ENCODE results near the gene LYL1.

Gene LYL1

DNA sequence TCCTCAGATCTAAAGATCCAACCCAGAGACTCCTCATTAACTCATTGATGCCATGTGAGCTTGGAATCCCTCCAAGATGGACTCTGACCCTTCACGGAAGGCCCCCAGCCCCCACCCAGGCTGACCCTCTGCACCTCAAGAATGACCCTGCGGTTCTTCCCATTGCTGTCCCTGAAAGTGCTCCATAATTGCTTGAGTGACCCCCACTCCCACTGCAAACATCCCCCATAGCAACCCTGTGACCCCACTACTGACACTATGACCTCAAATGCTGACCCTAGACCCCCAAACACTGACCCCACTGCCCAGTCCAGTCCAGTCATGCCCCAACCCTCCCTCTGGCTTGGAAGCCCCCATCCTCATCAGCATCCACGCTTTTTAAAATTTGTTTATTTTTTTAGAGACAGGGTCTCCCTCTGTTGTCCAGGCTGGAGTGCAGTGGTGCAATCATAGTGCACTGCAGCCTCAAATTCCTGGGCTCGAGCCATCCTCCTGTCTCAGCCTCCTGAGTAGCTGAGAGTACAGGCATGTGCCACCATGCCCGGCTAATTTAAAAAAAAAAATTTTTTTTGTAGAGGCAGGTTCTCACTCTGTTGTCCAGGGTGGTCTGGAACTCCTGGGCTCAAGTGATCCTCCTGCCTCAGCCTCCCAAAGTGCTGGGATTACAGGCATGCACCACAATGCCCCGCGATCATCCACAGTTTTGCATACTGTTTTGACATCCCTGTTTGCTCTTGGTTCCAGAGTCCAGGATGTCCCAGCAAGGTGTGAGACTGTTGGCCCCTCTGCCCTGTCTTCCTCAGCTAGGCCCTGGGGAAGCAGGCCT is 855 bp downstream of the LYL1 start:
- Mint-ChIP-seq H3K36me3 (no peaks in the 10 kb centered on the region), H3K4me1 (peaks cover 49% of the 10 kb centered on the region), H3K4me3 (peak overlapping the region; percentile 71), H3K9me3 (no peaks in the 10 kb centered on the region), H3K27ac (peak overlapping the region; percentile 70), H3K27me3 (peaks cover 6% of the 10 kb centered on the region)

DNA sequence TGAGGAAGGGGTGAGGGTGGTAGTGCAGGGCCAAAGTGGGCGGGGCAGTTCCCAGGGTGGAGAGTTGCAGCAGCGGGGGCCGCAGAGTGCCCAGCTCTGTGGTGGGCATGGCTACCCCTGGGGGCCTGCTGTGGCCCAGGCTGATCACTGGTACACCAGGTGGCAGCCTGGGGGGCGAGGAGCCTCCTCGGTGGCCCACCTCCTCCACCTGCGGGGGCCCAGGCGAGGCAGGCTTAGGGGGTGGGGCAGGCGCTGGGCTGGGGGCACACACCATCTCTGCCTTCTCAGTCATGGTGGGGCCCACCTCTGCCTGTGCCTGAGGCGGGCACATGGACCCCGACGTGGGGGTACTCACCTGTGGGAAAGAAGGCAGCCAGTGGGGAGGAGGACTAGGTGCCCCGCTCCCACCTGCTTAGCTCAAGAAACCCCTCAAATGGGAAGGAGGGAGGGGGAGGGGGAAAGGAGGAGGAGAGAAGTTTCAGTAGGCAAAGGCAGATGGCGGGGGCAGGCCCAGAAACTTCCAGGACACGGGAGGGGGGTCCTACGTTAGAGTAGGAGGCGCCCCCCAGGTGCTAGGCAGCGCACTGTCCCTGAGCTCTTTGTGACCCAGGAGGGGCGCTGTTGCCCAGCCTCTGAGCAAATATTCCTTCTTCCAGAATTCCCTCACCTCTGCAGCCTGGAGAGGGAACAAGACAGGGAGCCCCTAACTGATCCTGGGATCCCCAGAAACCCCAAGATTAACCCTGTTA is 1.6 kb downstream of the LYL1 start:
- H3K27me3 Mint-ChIP-seq: peaks cover 9% of the 10 kb centered on the region
- no peak overlapping the region for H3K27ac Mint-ChIP-seq
- H3K4me1 Mint-ChIP-seq: peaks cover 51% of the 10 kb centered on the region
- no peaks in the 10 kb centered on the region for H3K36me3 Mint-ChIP-seq
- H3K9me3 Mint-ChIP-seq: no peaks in the 10 kb centered on the region
- peak overlapping the region; percentile 44 for H3K4me3 Mint-ChIP-seq

DNA sequence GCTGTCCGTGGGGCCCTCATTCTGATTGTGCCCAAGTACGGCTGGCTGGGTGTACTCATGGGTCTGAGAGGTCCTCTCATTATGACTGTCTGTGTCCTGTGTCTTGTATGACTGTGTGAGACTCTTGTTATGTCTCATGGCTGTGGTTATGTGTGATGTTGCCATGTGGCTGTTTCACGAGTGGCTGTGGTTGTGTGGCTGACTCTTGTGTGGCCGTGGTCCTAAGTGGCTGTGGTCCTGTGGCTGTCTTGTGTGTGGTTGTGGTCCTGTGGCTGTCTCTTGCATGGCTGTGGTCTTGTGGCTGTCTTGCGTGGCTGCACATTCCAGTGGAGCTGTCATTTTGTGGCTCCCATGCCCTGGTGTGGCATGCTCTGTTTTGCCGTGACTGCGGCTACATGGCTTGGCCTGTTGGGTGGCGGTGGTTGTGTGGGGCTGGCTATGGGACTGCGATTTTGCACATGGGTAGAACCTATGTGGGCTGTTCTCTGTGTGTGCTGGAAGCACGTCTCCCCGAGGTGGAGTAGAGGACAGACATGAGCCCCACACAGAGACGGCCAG is 2.5 kb downstream of the LYL1 start:
- peaks cover 10% of the 10 kb centered on the region for H3K27me3 Mint-ChIP-seq
- no peaks in the 10 kb centered on the region for H3K36me3 Mint-ChIP-seq
- peaks cover 55% of the 10 kb centered on the region for H3K4me1 Mint-ChIP-seq
- H3K27ac Mint-ChIP-seq: peak overlapping the region; percentile 92
- H3K4me3 Mint-ChIP-seq: peak overlapping the region; percentile 79
- no peaks in the 10 kb centered on the region for H3K9me3 Mint-ChIP-seq

DNA sequence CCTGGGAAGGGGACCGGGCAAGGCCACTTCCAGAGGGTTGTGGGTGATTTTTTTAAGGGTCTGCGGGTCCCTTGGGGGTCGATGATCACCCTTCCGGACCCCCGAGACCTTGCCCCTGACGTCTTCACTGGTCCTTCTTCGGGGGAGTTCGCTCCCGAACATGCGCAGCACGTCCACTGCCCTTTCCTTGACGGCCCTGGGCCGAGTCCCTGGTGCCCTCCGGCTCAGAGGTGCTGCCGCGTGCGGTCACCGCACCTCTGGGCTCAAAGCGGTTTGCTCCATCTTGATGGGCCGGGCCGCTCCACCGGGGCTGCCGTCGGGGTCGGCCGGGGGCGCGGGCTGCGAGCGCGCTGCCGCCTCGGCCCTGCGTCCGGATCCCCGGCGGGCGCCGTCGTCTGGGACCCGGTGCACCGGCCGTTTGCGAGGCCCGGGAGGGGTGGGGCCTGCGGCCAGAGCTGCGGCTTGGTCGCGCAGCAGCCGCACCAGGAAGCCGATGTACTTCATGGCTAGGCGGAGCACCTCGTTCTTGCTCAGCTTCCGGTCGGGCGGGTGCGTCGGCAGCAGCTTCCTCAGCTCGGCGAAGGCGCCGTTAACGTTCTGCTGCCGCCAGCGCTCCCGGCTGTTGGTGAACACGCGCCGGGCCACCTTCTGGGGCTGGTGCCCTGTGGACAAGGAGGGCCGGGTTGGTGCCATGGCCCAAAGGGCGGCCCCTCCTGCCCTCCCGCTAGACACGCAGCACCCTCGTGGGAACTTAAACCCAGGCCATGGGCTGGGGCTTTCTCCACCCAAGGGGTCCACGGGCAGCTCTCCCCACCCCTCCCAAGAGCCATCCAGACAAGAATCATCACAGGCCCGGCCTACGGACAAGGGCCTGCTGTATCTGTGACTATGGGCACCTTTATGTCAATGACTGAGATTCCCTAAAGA is 3.3 kb downstream of the LYL1 start:
- Mint-ChIP-seq H3K27ac (peak overlapping the region; percentile 92), H3K27me3 (peaks cover 11% of the 10 kb centered on the region), H3K36me3 (no peaks in the 10 kb centered on the region), H3K4me1 (peaks cover 52% of the 10 kb centered on the region), H3K4me3 (peak overlapping the region; percentile 79), H3K9me3 (no peaks in the 10 kb centered on the region)

DNA sequence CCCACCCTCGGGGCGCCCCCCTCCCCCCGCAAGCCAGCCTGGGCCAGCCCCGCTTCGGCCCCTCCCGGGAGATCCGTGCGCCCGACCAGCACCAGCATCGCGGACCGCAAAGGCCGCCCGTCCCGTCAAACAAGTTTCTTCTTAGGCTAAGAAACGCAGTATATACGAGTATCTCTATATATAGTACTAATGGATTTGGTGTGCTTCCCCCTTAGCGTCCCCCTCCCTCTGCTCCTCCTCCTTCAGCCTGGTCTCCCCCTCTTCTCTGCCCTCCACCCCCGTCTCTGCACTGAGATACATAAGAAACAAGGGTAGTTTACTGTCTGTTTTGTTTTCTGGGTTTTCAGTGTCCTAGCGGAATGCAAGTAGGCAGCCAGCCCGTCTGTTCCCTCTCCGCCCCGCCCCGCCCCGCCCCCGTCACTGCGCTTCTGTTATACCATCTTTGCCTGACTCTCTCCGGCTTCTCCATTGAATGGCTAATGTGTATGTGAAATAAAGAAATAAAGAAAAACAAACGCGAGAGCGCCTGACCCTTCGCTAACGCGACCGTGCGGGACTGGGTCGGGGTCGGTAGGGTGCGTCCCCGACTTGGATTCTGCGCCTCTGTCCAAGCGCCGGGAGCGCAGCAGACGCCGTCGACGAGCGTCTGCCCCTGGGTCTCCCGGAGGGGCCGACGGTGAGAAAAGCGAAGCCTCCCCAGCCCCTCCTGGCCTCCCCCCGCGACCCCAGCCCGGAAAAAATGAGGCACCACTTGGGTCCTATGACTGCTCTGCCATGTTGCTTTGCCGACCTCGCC is 4.2 kb downstream of the LYL1 start:
- Mint-ChIP-seq H3K4me3 (peak overlapping the region; percentile 79), H3K4me1 (peaks cover 51% of the 10 kb centered on the region), H3K9me3 (no peaks in the 10 kb centered on the region), H3K27ac (no peak overlapping the region), H3K27me3 (peaks cover 13% of the 10 kb centered on the region), H3K36me3 (no peaks in the 10 kb centered on the region)

DNA sequence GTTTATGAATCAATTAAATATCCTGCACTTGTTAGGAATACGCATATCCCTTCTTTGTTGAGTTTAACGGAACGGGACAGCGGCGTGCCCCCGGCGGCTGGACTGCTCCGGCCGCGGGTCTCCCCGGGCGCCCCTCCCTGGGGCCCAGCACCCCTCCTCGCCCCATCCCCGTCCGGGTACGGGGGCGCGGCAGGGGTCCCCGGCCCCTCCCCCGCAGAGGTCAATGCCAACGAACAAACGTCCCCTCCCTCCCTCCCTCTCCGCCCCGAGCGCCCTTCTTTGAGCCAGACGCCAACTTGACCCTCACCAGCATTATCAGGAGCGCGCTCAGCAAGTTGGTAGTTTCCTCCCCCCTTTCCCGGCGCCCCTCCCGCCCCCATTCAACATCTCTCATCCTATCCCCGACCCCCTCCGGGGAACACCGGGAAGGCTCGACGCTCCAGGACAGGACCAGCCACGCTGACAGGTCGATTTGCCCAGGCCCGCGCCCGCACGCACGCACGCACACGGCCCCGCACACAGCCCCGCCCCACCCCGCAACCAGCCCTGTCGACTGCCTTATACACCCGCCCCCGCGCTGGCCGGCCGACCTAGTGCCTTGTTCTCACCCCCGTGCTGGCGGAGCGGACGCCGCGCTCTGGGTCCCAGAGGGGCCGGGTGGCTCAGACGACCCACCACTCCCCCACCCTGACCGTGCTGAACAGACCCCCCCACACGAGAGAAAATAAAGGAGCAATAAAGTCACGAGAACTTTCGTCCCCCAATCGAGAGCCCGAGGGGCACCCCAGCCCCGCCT is 5.0 kb downstream of the LYL1 start:
- Mint-ChIP-seq H3K4me3 (no peak overlapping the region), H3K4me1 (peaks cover 46% of the 10 kb centered on the region), H3K27ac (no peak overlapping the region), H3K27me3 (peaks cover 13% of the 10 kb centered on the region), H3K9me3 (no peaks in the 10 kb centered on the region), H3K36me3 (no peaks in the 10 kb centered on the region)

DNA sequence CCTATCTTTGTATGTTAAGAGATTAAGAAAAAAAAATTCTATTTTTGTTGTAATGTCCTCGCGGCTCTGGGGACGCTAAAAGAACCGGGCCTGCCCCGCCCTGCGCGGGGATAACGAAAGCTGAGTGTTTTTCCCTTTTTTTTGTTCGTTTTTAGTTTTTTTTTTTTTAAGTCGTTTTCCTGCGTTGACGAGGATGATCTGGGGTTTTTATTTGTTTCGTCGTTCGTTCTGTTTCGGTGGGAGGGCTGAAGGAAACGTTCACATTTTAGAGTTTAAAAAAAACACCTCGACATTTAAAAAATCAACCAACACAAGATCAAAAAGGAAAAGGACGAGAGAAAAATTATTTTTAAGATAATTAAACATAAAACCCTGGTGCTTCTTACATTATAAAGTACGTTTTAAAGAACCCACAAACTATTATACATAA is 5.6 kb downstream of the LYL1 start:
- H3K36me3 Mint-ChIP-seq: no peaks in the 10 kb centered on the region
- H3K4me1 Mint-ChIP-seq: peaks cover 42% of the 10 kb centered on the region
- peaks cover 13% of the 10 kb centered on the region for H3K27me3 Mint-ChIP-seq
- peak overlapping the region; percentile 73 for H3K4me3 Mint-ChIP-seq
- peak overlapping the region; percentile 51 for H3K27ac Mint-ChIP-seq
- H3K9me3 Mint-ChIP-seq: no peaks in the 10 kb centered on the region

DNA sequence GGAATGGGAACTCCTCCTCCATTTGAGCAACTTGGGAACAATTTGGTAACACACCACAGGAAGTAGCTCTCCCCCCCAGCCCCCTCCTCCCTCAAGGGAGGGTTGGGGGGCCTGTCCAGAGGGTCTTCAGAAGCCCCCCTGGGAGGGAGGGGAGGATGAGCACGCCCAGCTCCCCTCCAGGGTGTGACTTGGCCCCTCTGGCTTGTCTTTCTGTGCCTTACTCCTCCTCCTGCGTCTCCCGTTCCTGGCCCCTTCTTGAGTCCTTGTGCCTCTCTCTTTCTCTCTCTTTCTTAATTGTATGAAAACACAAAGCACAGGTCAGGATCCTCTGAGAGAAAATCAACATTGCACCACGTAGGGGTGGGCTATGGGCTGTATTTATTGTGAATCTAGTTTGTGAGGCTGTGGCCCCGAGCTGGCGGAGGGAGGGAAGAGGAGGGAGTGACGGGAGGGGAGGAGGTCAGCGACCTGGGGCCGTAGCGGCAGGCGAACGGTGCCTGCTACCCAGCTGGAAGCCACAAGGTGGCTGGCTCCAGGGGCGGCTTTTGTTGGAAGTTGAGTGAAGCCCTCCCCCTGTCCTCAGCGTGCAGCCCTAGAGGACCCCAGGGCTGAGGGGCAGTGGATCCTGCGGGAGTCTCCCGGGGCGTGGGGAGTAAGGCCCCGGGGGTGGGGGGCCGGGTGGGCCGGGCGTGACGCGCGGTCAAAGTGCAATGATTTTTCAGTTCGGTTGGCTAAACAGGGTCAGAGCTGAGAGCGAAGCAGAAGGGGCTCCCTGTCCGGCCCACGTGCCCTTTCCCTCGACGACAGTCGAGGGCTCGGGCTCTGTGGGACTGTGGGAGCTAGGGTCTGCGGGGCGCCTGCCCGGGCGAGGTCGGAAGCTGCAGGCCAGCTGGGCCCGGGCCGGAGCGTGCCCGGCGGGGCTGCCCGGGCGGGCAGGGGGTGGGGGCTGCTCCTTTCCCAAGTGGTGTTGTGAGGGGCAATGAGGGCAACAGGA is 6.4 kb downstream of the LYL1 start:
- peaks cover 13% of the 10 kb centered on the region for H3K27me3 Mint-ChIP-seq
- peak overlapping the region; percentile 11 for H3K27ac Mint-ChIP-seq
- peak overlapping the region; percentile 51 for H3K4me3 Mint-ChIP-seq
- H3K4me1 Mint-ChIP-seq: peaks cover 34% of the 10 kb centered on the region
- no peaks in the 10 kb centered on the region for H3K9me3 Mint-ChIP-seq
- no peaks in the 10 kb centered on the region for H3K36me3 Mint-ChIP-seq

DNA sequence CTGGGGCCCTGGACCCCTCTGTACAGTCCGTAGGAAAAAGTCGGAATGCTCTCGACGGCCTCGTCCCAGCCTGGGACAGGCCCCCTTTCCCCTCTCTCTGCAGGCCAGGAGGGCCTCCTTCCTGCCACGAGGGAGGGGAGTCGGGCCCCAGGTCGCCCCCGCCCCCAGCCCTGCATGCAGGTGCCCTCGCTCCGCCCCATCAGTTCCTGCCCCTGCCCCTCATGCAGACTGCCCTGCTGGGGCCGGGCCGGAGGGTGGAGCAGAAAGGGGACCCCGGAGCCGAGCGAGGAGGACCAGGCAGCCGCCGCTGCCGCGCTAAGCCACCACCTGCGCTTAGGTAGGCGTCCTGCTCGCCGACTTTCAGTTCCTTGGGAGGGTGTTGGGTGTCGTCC is 7.3 kb downstream of the LYL1 start:
- no peaks in the 10 kb centered on the region for H3K9me3 Mint-ChIP-seq
- H3K4me1 Mint-ChIP-seq: peaks cover 31% of the 10 kb centered on the region
- H3K36me3 Mint-ChIP-seq: no peaks in the 10 kb centered on the region
- no peak overlapping the region for H3K4me3 Mint-ChIP-seq
- peaks cover 13% of the 10 kb centered on the region for H3K27me3 Mint-ChIP-seq
- H3K27ac Mint-ChIP-seq: no peak overlapping the region

DNA sequence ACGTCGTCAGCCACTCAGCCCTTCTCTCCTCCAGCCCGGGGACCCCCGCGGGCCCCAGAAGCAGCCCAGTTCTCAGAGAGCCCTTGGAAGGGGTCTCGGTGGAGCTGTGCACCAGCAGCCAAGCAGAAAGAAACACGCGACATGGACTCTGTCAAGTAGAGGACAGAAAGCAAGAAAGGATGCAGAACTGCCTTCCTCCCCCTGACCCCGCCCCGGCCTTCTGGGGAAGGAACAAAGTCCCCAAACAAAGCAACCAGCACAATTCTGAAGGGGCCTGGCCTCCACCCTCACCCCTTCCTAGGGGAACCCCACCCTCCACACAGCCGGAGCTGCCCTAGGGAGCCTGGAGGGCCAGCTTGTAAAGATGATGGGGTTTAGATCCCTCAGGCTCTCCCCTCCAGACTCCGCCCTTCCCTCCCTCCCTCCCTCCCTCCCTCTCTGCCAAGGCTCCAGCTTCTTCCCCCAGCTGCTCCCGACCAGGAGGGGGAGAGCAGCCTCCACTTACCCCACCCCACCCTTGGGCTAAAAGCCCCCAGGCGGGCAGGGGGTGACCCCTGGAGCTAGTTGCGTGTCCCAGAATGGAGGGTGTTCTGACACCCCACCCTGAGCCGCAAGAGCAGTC is 7.8 kb downstream of the LYL1 start:
- no peaks in the 10 kb centered on the region for H3K9me3 Mint-ChIP-seq
- H3K27ac Mint-ChIP-seq: no peak overlapping the region
- peaks cover 13% of the 10 kb centered on the region for H3K27me3 Mint-ChIP-seq
- H3K4me1 Mint-ChIP-seq: peaks cover 25% of the 10 kb centered on the region
- H3K4me3 Mint-ChIP-seq: no peak overlapping the region
- no peaks in the 10 kb centered on the region for H3K36me3 Mint-ChIP-seq

DNA sequence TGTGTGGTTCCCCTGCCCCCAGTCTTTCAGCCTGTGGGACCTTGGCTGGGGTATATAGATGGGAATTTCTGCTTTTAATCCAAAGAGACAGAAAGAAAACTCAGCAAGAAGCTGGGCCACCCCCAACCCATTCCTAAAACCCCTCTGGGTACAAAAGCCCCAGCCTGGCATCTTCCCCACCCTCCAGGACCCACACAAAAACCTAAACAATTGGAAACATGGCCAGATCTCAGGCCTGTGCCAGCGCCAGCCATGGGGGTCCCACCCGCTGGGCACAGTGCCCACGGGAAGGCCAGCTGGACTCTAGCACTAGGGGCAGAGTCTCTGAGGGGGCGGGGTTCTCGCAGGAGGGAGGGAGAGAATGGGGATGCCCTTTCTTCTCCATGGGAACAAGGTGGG is 8.6 kb downstream of the LYL1 start:
- H3K27ac Mint-ChIP-seq: peak overlapping the region; percentile 12
- peaks cover 13% of the 10 kb centered on the region for H3K27me3 Mint-ChIP-seq
- no peaks in the 10 kb centered on the region for H3K9me3 Mint-ChIP-seq
- no peak overlapping the region for H3K4me3 Mint-ChIP-seq
- peaks cover 22% of the 10 kb centered on the region for H3K4me1 Mint-ChIP-seq
- H3K36me3 Mint-ChIP-seq: no peaks in the 10 kb centered on the region

DNA sequence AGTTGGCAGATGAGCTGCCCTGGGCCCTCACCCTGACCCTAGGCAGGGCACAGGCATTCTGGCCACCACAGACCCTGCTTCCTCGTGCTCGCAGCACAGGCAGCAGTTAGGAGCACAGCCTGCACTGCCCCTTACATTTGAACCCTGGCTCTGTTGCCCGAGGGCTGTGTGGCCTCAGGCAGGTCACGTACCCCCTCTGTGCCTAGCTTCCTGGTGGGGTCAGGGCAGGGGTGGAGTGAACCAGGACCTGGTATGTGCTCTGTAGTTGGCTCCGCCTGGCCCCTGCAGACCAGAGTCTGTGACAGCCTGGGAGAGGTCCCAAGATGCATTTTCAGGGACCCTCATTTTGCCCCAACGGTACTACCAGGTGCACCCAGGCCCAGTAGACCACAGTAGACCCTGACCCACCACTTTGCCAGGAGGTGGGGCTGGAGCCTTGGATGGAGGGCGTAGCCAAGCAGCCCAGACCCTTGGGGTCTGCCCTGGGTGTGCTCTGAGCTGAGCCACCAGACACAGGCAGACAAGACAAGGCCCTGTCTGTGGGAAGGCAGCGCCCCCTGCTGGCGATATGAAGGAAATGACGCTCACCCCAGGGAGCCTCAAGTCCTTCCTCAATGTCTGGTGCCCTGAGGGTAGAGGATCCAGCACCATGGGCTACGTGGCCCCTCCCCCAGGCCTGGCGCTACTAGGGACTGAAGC is 9.1 kb downstream of the LYL1 start:
- Mint-ChIP-seq H3K4me3 (no peak overlapping the region), H3K9me3 (no peaks in the 10 kb centered on the region), H3K27me3 (peaks cover 13% of the 10 kb centered on the region), H3K27ac (no peak overlapping the region), H3K36me3 (no peaks in the 10 kb centered on the region), H3K4me1 (peaks cover 18% of the 10 kb centered on the region)
